Bronchial epithelial cell (primary cell): Measurements from ENCODE around the gene TXNL1. TPM values are rescaled to one million over a fixed set of nuclear protein-coding genes. Genes with fewer than 3 reads are reported as not detected.

Experiments
- DNase-seq: peaks from one replicate; pipeline ENCODE4 v3.0.0-alpha.2; 2010; ENCODE audit warnings: low read depth
- FAIRE-seq: peaks from 2 replicates; lab custom pipeline; 2011; peaks lifted over from hg19 to GRCh38; lab: Jason Lieb, UNC
- H3K27me3 ChIP-seq: 2 replicates; pipeline ENCODE4 v1.5.1; 2011; ENCODE audit warnings: low read length; ENCODE audit not compliant: control insufficient read depth, insufficient read depth
- H3K36me3 ChIP-seq: 2 replicates; pipeline ENCODE4 v1.5.1; 2011; ENCODE audit warnings: low read length; ENCODE audit not compliant: control insufficient read depth, insufficient read depth
- H3K4me3 ChIP-seq: 2 replicates; pipeline ENCODE4 v1.5.1; 2011; ENCODE audit warnings: mild to moderate bottlenecking, low read depth, low read length, control low read depth
- CTCF ChIP-seq: IDR thresholded peaks from 2 replicates; pipeline ENCODE4 v1.5.1; 2011; ENCODE audit warnings: mild to moderate bottlenecking, moderate library complexity, low read length, control low read depth, inconsistent platforms; ENCODE audit not compliant: insufficient read depth, severe bottlenecking
- total RNA-seq: library from RNA; depleted of rRNA; stranded (reverse); fragments of >200 nt; gene quantifications from 2 replicates; pipeline ENCODE4 v1.2.1, GENCODE V29; 2014

The TXNL1 gene
- total RNA-seq, 1 donor from 2014 or later = 30.3 TPM

DNA sequence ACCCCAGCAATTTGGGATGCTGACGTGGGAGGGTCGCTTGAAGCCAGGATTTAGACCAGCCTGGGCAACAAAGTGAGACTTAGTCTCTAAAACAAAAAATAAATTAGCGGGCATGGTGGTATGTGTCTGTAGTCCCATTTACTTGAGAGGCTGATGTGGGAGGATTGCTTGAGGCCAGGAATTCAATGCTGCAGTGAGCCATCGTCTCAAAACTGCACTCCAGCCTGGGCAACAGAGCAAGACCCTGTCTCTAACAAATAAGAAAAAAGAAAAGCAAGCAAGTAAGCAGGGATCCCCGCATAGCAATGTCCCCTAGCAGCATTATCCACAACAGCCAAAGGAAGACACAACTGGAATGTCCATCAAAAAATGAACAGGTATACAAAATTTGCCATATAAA is 3.4 kb downstream of the TXNL1 start:
- Histone ChIP-seq H3K4me3 (no peak overlapping the region), H3K27me3 (no peaks in the 10 kb centered on the region), H3K36me3 (no peaks in the 10 kb centered on the region)
- no peak for DNase-seq
- TF ChIP-seq CTCF = no peak
- no peak for FAIRE-seq

GRCh38 chr18:56632070-56633022 is 6.0 kb downstream of the TXNL1 start:
- DNase-seq (no peak), FAIRE-seq (no peak)
- Histone ChIP-seq H3K36me3 (no peaks in the 10 kb centered on the region), H3K4me3 (no peak overlapping the region), H3K27me3 (no peaks in the 10 kb centered on the region)
- no peak for TF ChIP-seq CTCF

GRCh38 chr18:56627991-56628390 is 10.4 kb downstream of the TXNL1 start:
- H3K27me3 ChIP-seq = no peaks in the 10 kb centered on the region
- FAIRE-seq (no peak), DNase-seq (no peak)
- H3K36me3 ChIP-seq = no peaks in the 10 kb centered on the region
- no peak overlapping the region for H3K4me3 ChIP-seq
- TF ChIP-seq CTCF = no peak

DNA sequence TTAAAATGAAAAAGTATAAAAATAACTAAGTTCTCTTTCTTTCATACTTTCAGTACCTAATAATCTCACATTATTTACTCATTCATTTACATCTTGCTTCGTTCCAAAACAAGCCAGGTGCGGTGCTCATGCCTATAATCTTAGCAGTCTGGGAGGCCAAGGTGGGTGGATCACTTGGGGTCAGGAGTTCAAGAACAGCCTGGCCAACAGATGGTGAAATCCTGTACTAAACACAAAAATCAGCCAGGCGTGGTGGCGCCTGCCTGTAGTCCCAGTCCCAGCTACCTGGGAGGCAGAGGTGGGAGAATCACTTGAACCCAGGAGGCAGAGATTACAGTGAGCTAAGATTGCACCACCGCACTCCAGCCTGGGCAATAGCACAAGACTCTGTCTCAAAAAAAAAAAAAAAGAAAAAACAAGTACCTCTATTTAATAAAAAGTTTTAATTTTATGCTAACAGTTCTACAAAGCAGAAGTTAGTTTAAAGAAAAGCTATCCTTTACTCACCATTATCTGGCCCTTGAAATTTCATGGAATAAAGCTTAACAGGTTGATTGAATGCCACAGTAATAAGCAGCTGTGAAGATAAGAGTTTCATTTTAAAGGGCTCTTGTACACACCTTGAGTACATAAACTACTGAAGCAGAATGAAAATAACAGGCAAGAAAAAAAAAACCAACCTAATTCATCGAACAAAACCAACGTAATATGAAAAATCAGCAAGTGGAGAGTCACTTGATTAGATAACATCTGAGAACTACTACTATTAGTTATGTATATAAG is 22.5 kb downstream of the TXNL1 start:
- H3K4me3 ChIP-seq = no peak overlapping the region
- H3K27me3 ChIP-seq = no peaks in the 10 kb centered on the region
- DNase-seq (no peak), FAIRE-seq (no peak)
- no peak for TF ChIP-seq CTCF
- peaks cover 2% of the 10 kb centered on the region for H3K36me3 ChIP-seq

DNA sequence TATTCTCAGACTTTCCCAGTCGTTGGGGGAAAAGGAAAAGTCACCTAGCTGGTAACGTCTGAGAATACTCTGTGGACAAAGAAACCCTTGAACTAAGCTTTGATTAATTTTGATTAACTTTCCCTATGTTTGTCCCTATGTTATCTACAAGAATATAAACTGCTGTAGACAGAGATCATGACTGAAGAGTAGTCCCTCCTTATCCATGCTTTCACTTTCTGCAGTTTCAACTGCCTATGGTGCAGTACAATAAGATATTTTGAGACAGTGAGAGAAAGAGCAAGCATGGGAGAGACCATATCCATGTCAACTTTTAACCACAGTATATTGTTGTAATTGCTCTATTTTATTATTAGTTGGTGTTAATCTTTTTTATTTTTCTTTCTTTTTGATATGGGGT is 31.8 kb downstream of the TXNL1 start:
- H3K36me3 ChIP-seq = peaks cover 3% of the 10 kb centered on the region
- no peak for TF ChIP-seq CTCF
- DNase-seq (no peak), FAIRE-seq (no peak)
- H3K27me3 ChIP-seq = no peaks in the 10 kb centered on the region
- H3K4me3 ChIP-seq = no peak overlapping the region
